ENCODE data around the gene C1orf21. TPM values are rescaled to one million over a fixed set of nuclear protein-coding genes. Genes with fewer than 3 reads are reported as not detected.
A peak's percentile ranks its signal among the peaks of the same experiment; 100 is the strongest.

Gene C1orf21
- total RNA-seq, 4 donors from 2014 or later = 106 to 206 (median 154) TPM

DNA sequence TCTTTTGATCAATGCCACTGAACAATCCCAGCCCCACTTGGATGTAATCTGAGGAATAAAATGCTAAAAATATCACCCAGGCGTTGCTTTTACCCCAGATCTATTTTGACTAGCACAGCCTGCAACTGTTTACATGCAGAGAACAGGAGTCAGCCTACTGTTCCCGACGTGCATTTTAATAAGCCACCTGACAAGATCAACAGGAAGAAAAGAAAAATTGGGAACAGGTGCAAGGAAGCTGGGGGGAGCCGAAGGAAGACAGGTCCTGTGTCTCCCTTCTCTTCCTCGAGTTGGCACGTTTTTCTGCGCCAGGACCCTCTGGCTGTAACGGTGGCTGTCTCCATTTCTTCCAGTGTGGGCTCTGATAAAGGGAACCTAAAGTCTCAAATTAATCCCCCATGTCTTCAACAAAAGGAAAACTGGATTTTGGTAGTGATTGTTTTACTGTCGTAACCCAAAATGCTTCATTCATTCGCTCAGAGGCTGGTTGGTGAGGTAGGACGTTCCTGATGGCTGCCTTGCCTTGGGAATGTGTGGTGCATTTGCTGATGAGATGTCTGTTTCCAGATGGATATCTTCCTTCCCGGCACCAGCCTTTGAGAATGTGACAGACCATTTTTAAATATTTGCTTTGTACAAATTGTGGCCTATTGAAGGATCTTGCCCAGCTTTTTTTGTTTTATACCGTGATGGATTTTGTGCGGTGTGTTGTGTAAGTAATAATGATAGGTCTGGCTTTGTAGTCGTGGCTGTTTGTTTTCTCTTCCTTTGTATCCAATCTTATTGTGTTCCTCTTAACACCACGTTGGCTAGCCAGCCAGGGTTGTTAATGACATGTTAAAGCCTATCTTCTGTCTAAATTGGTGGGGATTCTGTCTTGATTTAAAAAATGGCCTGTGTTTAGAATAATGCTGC lies 117.5 kb downstream of the C1orf21 start:
- H3K4me3 ChIP-seq = peak overlapping the region; percentile 43 to 53 (median 50)
- DNase-seq = peak; percentile 55 to 80
- TF ChIP-seq POLR2A (IDR thresholded peaks at IDR 0.05) = peak; percentile 46 to 94
- TF ChIP-seq, protein P1, sequence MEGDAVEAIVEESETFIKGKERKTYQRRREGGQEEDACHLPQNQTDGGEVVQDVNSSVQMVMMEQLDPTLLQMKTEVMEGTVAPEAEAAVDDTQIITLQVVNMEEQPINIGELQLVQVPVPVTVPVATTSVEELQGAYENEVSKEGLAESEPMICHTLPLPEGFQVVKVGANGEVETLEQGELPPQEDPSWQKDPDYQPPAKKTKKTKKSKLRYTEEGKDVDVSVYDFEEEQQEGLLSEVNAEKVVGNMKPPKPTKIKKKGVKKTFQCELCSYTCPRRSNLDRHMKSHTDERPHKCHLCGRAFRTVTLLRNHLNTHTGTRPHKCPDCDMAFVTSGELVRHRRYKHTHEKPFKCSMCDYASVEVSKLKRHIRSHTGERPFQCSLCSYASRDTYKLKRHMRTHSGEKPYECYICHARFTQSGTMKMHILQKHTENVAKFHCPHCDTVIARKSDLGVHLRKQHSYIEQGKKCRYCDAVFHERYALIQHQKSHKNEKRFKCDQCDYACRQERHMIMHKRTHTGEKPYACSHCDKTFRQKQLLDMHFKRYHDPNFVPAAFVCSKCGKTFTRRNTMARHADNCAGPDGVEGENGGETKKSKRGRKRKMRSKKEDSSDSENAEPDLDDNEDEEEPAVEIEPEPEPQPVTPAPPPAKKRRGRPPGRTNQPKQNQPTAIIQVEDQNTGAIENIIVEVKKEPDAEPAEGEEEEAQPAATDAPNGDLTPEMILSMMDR (IDR thresholded peaks at IDR 0.05 in 4 of 5, conservative IDR thresholded peaks at IDR 0.05 in 1 of 5) = no peak
- H3K9me3 ChIP-seq = no peaks in the 10 kb centered on the region
- in situ Hi-C loops (cut with MboI; ENCODE audit: low sequenced_read_pairs in 4 of 4) = no loop called here
- intact Hi-C loops (cut with DNase I; ENCODE audit: low total_unique reads) = no loop called here
- H3K27ac ChIP-seq = peak overlapping the region; percentile 88 to 96 (median 90)
- peaks cover 72 to 93% of the 10 kb centered on the region in 2 donors for H3K4me1 ChIP-seq
- no peaks in the 10 kb centered on the region for H3K36me3 ChIP-seq
- ATAC-seq = peak; percentile 75 to 87
- no peaks in the 10 kb centered on the region for H3K27me3 ChIP-seq

DNA sequence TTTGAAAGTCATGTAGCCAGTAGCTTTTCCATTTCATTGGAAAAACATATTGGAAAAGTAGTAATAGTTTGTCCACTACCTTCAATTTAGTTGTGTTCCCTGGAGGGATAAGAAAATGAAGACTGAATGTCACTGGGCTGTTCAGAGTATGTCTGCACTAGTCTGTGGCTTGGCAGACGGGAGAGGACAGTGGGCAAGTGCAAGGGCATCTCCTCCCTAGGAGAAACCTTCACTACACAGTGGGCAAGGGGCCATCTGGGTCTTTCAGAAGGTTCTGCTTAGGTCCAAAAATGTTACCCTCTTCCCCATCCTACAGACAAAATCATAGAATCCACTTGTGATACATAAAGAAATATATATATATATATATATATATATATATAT lies 118.1 kb downstream of the C1orf21 start:
- Histone ChIP-seq H3K36me3 (peaks cover 0 to 4% of the 10 kb centered on the region in 2 donors), H3K4me3 (peak overlapping the region; percentile 43 to 53 (median 50)), H3K4me1 (peaks cover 67 to 92% of the 10 kb centered on the region in 2 donors), H3K27ac (peak overlapping the region; percentile 88 to 96 (median 90)), H3K27me3 (no peaks in the 10 kb centered on the region), H3K9me3 (no peaks in the 10 kb centered on the region)
- ATAC-seq (peak; percentile 22 to 33), DNase-seq (peak in 1 of 2 donors; percentile 53)
- in situ Hi-C loops (cut with MboI; ENCODE audit: low sequenced_read_pairs in 4 of 4) = no loop called here
- intact Hi-C loops (cut with DNase I; ENCODE audit: low total_unique reads) = no loop called here
- TF ChIP-seq POLR2A (IDR thresholded peaks at IDR 0.05) = no peak
- TF ChIP-seq, protein P1 (IDR thresholded peaks at IDR 0.05 in 4 of 5, conservative IDR thresholded peaks at IDR 0.05 in 1 of 5) = no peak

DNA sequence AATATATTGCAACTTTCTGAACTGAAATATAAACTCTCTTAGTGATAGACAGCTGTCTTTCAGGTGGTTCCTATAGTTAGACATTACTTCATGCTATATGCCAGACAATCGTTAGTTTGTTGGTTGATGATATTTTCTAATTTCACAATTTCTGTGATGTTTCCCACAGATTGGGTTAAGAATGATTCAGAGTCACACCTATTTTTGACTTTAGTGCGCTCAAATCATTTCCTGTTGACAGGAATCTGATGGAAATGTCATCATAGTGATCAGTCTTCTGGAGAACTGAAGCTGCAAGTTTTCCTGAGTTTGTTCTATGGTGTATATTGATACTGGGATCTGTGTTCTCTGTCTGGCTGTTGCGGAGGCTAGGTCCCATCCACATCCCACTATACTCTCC lies 119.7 kb downstream of the C1orf21 start:
- in situ Hi-C loops (cut with MboI; ENCODE audit: low sequenced_read_pairs in 4 of 4) = no loop called here

DNA sequence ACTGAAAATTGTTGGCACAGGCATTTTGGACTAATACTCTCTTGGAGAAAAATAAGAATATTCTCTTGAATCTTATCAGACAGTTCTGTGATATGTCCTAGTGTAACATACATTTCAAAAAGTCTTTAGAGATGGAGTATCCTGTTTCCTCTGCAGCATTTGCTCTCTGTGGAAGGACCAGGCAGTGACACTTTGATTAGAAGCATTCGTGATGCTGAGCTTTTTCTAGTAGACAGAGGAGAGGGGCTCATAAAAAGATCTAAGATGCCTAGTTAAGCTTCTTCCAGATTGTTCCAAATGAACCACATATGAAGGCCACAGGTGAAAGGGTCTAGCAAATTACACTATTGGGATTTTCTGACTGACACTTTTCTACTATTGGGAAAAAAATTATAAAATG lies 120.3 kb downstream of the C1orf21 start:
- ATAC-seq = no peak
- no peak overlapping the region for H3K4me3 ChIP-seq
- DNase-seq = no peak
- no peaks in the 10 kb centered on the region for H3K9me3 ChIP-seq
- H3K27ac ChIP-seq = peak overlapping the region; percentile 88 to 96 (median 90)
- TF ChIP-seq POLR2A (IDR thresholded peaks at IDR 0.05) = no peak
- TF ChIP-seq, protein P1 (IDR thresholded peaks at IDR 0.05 in 4 of 5, conservative IDR thresholded peaks at IDR 0.05 in 1 of 5) = no peak
- intact Hi-C loops (cut with DNase I; ENCODE audit: low total_unique reads) = no loop called here
- peaks cover 61 to 72% of the 10 kb centered on the region in 2 donors for H3K4me1 ChIP-seq
- peaks cover 0 to 11% of the 10 kb centered on the region in 2 donors for H3K36me3 ChIP-seq
- no peaks in the 10 kb centered on the region for H3K27me3 ChIP-seq
- in situ Hi-C loops (cut with MboI; ENCODE audit: low sequenced_read_pairs in 4 of 4) = no loop called here

More for the DNA sequence above, 119.7 kb downstream of the C1orf21 start:
- DNase-seq (no peak), ATAC-seq (no peak)
- Histone ChIP-seq H3K4me1 (peaks cover 62 to 77% of the 10 kb centered on the region in 2 donors), H3K27me3 (no peaks in the 10 kb centered on the region), H3K4me3 (no peak overlapping the region), H3K9me3 (no peaks in the 10 kb centered on the region), H3K27ac (peak overlapping the region; percentile 88 to 96 (median 90)), H3K36me3 (peaks cover 0 to 11% of the 10 kb centered on the region in 2 donors)
- TF ChIP-seq, protein P1 (IDR thresholded peaks at IDR 0.05 in 4 of 5, conservative IDR thresholded peaks at IDR 0.05 in 1 of 5) = no peak
- TF ChIP-seq POLR2A (IDR thresholded peaks at IDR 0.05) = no peak
- intact Hi-C loops (cut with DNase I; ENCODE audit: low total_unique reads) = no loop called here

Data from gastrocnemius medialis (tissue), 4 donors.